ENCODE data around the gene SERPINA12.

- TF ChIP-seq CTCF (IDR thresholded peaks at IDR 0.05 in 2 of 3, conservative IDR thresholded peaks at IDR 0.05 in 1 of 3; ENCODE audit: control insufficient read depth in 2 of 3, extremely low read depth in 1 of 3, insufficient read depth in 1 of 3, low read depth in 3 of 3, low read length in 3 of 3) (no peak), BCL11A (IDR thresholded peaks at IDR 0.05; ENCODE audit: low read depth, low read length) (no peak), EZH2 (IDR thresholded peaks at IDR 0.05; ENCODE audit: borderline replicate concordance, control insufficient read depth, low read depth, low read length) (no peak), USF1 (IDR thresholded peaks at IDR 0.05; ENCODE audit: borderline replicate concordance, extremely low read length, insufficient read depth, low read depth, low read length) (no peak), ZNF592 (IDR thresholded peaks at IDR 0.05) (no peak), POLR2AphosphoS5 (IDR thresholded peaks at IDR 0.05; ENCODE audit: low read length) (no peak), TCF7 (IDR thresholded peaks at IDR 0.05; ENCODE audit: borderline replicate concordance) (no peak), STAT3 (IDR thresholded peaks at IDR 0.05; ENCODE audit: low read depth, low read length) (no peak), POLR2AphosphoS2 (IDR thresholded peaks at IDR 0.05; ENCODE audit: low read depth, low read length) (no peak), ZNF207 (IDR thresholded peaks at IDR 0.05; ENCODE audit: borderline replicate concordance) (no peak), ZSCAN29 (IDR thresholded peaks at IDR 0.05) (no peak), CEBPZ (IDR thresholded peaks at IDR 0.05; ENCODE audit: low read depth, low read length) (no peak)
These were observed 3.6 kb downstream of the SERPINA12 start for GRCh38 chr14:94505641-94506040.

Measured in GM12878 (cell line).